Natural killer cell treated with Interleukin-12 subunit alpha and Interleukin-12 subunit beta and Interleukin-15 and Interleukin-18, amount 100 ng/mL, for 72 hours (primary cell): ENCODE results near the gene IRAG1. TPM values are rescaled to one million over a fixed set of nuclear protein-coding genes. Genes with fewer than 3 reads are reported as not detected.

Source experiments
- ATAC-seq, 2 donors: fragments of 150-1000 bp; cut with Tn5 transposase in 1 of 2; sonication (Bioruptor Pico), chemical (Tn5 transposase) in 1 of 2; 2 replicates each; pipeline ENCODE4 v1.10.0; 2021
- DNase-seq: peaks from one replicate; pipeline ENCODE4 v3.0.0; 2022; ENCODE audit warnings: low spot score
- H3K27ac Mint-ChIP-seq, 2 donors: 1 replicate in 1 of 2; 2 replicates in 1 of 2; pipeline ENCODE4 v1.8.0; 2022; ENCODE audit warnings: mixed read lengths in 2 of 2, mild to moderate bottlenecking in 1 of 2, moderate library complexity in 1 of 2
- H3K27me3 Mint-ChIP-seq, 2 donors: 1 replicate in 1 of 2; 2 replicates in 1 of 2; pipeline ENCODE4 v1.8.0; 2022; ENCODE audit warnings: mixed read lengths in 2 of 2
- H3K36me3 Mint-ChIP-seq: one replicate; pipeline ENCODE4 v1.8.0; 2022; ENCODE audit warnings: mixed read lengths
- H3K4me1 Mint-ChIP-seq, 2 donors: 1 replicate in 1 of 2; 2 replicates in 1 of 2; pipeline ENCODE4 v1.8.0; 2022; ENCODE audit warnings: low read depth in 2 of 2, mixed read lengths in 2 of 2, mild to moderate bottlenecking in 1 of 2
- H3K4me3 Mint-ChIP-seq: one replicate; pipeline ENCODE4 v1.8.0; 2022; ENCODE audit warnings: mixed read lengths
- H3K9me3 Mint-ChIP-seq: 2 replicates; pipeline ENCODE4 v1.8.0; 2022; ENCODE audit warnings: mixed read lengths
- total RNA-seq, 2 donors: library from RNA; stranded (reverse); gene quantifications; one replicate each; pipeline ENCODE4 v1.2.3, GENCODE V29; 2022

Gene IRAG1
- total RNA-seq, 2 donors from 2014 or later = not detected

DNA sequence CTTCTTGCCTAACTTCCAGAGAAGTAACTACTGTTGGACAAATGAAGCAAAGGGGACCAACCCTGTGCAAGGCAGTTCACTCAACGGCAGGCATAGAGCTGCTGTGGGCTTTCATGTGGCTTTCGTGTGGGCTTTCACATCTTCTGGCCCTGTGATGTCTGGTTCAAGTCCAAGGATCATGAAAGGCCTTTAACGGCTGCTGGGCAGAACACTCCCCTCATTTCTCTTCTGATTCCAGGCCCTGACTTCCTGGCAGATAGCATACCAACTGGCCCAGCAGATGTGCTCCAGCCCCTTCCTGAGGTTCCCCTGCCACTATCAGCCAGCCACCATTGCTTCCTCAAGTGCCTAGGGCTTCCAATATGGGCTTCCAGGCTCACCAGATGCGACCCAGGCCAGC, 28.8 kb upstream of the IRAG1 start:
- Mint-ChIP-seq H3K9me3 (no peaks in the 10 kb centered on the region), H3K4me3 (no peak overlapping the region), H3K27me3 (peaks cover 9 to 18% of the 10 kb centered on the region in 2 donors), H3K27ac (no peak overlapping the region), H3K4me1 (peaks cover 0 to 9% of the 10 kb centered on the region in 2 donors), H3K36me3 (no peaks in the 10 kb centered on the region)
- DNase-seq (no peak), ATAC-seq (no peak)

DNA sequence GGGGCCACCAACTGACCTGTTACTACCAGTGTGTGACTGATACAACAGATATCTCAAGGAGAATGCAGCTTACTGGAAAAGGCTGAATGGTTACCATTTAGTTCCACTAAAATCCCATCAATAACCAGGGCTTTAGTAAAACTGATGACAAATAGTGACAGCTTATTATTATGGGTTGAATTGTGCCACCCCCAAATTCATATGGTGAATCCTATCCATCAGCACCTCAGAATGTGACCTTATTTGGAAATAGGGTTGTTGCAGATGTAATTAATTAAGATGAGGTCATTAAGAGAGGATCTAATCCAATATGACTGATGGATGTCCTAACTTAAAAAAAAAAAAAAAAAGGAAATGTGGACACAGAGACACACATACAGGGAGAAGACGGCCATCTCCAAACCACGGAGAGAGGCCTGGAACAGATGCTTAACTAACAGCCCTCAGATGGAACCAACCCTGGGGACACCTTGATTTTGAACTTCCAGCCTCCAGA, 27.4 kb upstream of the IRAG1 start:
- peaks cover 9 to 14% of the 10 kb centered on the region in 2 donors for H3K27me3 Mint-ChIP-seq
- no peak overlapping the region for H3K4me3 Mint-ChIP-seq
- H3K36me3 Mint-ChIP-seq = no peaks in the 10 kb centered on the region
- no peaks in the 10 kb centered on the region for H3K9me3 Mint-ChIP-seq
- no peak for DNase-seq
- peaks cover 0 to 9% of the 10 kb centered on the region in 2 donors for H3K4me1 Mint-ChIP-seq
- ATAC-seq = no peak
- no peak overlapping the region for H3K27ac Mint-ChIP-seq

DNA sequence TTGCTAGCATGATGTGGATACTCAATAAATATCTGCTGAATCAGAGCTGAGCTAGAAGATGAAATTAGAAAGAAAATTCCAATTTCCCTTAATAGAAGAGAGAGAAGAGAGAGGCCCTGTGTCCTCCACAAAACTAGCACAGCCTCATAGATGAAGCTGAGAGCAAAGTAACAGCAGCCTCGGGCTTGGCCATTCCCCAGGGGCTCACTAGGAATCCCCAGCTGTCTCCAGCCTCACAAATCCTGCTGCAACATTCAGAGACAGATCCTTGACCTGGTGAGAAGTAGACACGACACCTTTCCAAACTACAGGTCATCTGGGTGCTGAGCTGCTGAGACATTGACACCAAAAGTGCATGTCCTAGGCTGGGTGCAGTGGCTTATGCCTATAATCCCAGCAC, 26.1 kb upstream of the IRAG1 start:
- H3K36me3 Mint-ChIP-seq = no peaks in the 10 kb centered on the region
- no peaks in the 10 kb centered on the region for H3K9me3 Mint-ChIP-seq
- no peak for DNase-seq
- ATAC-seq = no peak
- H3K27ac Mint-ChIP-seq = no peak overlapping the region
- peaks cover 9 to 11% of the 10 kb centered on the region in 2 donors for H3K27me3 Mint-ChIP-seq
- H3K4me3 Mint-ChIP-seq = no peak overlapping the region
- no peaks in the 10 kb centered on the region for H3K4me1 Mint-ChIP-seq

DNA sequence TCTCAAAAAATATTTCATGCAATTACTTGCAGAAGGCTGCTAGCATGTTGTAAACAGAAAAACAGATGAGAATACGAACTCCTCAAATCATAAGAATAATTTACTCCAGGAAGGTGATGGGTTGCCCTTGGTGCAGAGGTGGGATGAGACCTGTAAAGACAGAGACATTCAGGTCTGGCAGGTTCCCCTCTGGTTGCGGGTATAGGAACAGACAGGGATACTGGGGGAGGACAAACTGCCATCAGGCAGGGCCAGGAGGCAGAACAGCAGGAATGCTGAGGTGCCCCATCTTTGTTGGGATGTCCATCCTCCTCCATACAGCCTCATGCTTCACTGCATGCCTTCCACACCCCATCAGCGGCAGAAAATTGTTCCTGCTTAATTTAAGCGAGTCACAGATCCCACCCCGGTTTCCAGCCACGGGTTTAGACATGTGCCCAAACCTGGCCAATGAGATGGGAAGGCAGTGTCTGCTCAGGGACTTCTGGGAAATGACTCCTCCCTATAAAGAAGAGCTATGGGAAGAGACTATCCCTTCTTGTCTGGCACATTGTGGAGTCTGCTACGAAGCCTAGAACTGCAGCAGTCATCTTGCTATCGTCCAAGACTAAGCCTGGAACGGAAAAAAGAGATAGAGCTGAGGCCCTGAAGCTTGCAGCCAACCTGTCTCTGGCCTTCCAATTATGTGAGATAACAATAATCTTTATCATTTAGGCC, 23.1 kb upstream of the IRAG1 start:
- no peaks in the 10 kb centered on the region for H3K36me3 Mint-ChIP-seq
- peaks cover 7 to 9% of the 10 kb centered on the region in 2 donors for H3K27me3 Mint-ChIP-seq
- H3K27ac Mint-ChIP-seq = no peak overlapping the region
- H3K4me1 Mint-ChIP-seq = no peaks in the 10 kb centered on the region
- H3K4me3 Mint-ChIP-seq = no peak overlapping the region
- ATAC-seq = no peak
- no peak for DNase-seq
- no peaks in the 10 kb centered on the region for H3K9me3 Mint-ChIP-seq

DNA sequence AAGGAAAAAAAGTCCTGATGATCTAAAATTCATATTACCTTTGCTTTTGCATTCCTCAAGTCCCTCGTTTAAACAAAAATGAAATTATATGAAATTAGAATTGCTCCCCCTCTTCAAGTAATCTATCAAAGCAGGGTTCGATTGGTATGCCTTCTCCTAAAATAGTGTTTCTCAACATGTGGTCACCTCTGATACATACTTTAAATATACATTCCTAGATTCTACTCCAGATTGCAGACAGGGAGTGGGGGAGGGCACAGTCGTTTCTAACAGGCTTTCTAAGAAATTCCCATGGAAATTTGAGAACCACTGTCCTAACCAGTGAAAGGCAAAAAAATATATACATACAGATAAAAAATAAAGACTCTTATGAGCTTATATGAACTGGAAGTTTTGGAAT, 22.6 kb upstream of the IRAG1 start:
- Mint-ChIP-seq H3K36me3 (no peaks in the 10 kb centered on the region), H3K27ac (no peak overlapping the region), H3K27me3 (peaks cover 7 to 9% of the 10 kb centered on the region in 2 donors), H3K4me3 (no peak overlapping the region), H3K4me1 (no peaks in the 10 kb centered on the region), H3K9me3 (no peaks in the 10 kb centered on the region)
- DNase-seq = no peak
- ATAC-seq = no peak

DNA sequence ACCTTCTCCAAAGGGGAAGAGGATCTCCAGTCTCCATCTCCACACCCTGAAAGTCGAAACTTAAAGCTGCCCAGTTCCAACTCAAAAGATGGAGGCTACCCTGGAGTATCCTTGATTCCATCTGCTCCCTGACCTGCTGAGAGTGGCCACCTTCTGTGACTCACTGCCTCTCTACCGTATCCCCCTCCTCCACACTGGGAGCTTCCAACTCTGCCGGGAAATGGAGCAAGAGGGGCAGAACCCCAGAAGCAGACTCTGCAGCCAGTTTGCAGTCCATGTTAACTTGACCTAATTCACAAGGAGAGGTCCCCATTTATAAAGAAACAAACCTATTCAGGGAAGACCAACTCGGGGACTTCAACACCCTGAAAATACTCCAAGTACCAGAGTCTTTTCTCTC, 22.0 kb upstream of the IRAG1 start:
- Mint-ChIP-seq H3K36me3 (no peaks in the 10 kb centered on the region), H3K4me1 (no peaks in the 10 kb centered on the region), H3K9me3 (no peaks in the 10 kb centered on the region), H3K27me3 (peaks cover 7 to 9% of the 10 kb centered on the region in 2 donors), H3K4me3 (no peak overlapping the region), H3K27ac (no peak overlapping the region)
- ATAC-seq = no peak
- DNase-seq = no peak

DNA sequence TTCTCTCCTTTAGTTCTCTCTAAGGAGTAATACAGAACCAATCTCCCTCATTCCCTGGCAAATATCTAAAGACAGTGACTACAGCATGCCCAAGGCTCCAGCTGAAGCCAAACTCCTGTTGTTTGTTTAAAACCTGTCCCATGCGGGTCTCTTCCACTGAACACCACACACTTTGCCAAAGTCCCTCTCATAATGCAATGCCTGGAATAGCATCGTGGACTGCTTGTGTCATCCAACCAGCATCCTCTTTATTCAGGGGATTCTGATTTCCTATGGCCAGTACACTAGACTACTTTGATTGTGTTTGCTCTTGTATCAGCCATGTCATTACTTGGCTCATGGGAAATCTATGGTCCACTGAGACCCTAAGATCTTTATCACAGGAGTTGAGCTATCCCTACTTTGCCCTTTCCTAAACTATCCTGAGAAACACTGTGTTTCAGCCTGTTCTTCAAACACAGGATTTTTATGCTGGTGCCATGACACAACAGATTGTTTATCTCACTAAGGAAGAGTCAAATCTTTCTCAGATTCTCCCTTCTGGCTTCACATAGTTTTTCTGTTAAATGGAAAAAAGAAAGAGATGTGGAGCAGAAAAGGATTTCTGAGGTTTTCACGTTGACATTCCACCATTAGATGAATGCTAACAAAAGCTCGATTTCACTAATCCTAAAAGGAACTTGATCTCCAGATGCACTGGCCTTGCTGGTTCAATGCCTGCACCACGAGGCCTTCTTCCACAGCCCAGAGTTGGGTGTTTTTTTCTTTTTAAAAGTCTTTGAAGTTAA, 15.9 kb upstream of the IRAG1 start:
- Mint-ChIP-seq H3K27ac (no peak overlapping the region), H3K4me3 (no peak overlapping the region), H3K9me3 (no peaks in the 10 kb centered on the region), H3K36me3 (no peaks in the 10 kb centered on the region), H3K27me3 (no peaks in the 10 kb centered on the region), H3K4me1 (no peaks in the 10 kb centered on the region)
- ATAC-seq (no peak), DNase-seq (no peak)

DNA sequence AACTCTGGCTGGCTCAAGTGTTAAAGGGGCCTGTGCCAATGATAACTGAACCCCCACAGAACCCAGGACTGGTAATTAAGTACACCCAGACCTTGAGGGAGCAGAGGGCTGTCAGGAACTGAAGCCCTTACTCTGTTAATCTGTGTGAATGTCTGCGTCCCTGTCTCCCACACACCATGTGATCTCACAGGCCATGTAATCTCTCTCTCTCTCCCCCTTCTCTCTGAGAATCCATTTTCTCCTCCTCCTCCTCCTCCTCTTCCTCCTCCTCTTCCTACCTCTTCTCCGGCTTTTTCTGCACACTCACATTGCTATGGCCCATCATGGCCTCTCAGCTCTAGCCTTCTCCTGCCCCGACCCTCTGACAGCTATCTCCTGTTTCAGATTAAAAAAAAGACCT, 14.6 kb upstream of the IRAG1 start:
- Mint-ChIP-seq H3K4me3 (no peak overlapping the region), H3K9me3 (no peaks in the 10 kb centered on the region), H3K4me1 (no peaks in the 10 kb centered on the region), H3K36me3 (no peaks in the 10 kb centered on the region), H3K27ac (no peak overlapping the region), H3K27me3 (peaks cover 0 to 4% of the 10 kb centered on the region in 2 donors)
- ATAC-seq (no peak), DNase-seq (no peak)

DNA sequence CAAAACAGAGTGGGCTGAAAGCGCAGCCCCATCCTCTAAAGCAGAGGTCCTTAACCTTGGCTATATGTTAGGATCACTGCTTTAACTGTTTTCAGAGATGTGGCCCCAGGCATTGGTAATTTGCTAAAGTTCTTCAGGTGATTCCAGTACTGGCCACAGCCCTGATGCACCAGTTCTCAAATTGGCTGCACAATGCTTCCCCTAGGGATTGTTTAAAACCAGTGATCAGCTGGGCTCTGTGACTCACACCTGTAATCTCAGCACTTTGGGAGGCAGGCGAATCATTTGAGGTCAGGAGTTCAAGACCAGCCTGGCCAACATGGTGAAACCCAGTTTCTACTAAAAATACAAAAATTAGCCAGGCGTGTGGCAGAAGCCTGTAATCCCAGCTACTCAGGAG, 8.4 kb upstream of the IRAG1 start:
- ATAC-seq (no peak), DNase-seq (no peak)
- Mint-ChIP-seq H3K9me3 (no peaks in the 10 kb centered on the region), H3K27ac (no peak overlapping the region), H3K4me1 (no peaks in the 10 kb centered on the region), H3K4me3 (no peak overlapping the region), H3K27me3 (peaks cover 4 to 9% of the 10 kb centered on the region in 2 donors), H3K36me3 (no peaks in the 10 kb centered on the region)

DNA sequence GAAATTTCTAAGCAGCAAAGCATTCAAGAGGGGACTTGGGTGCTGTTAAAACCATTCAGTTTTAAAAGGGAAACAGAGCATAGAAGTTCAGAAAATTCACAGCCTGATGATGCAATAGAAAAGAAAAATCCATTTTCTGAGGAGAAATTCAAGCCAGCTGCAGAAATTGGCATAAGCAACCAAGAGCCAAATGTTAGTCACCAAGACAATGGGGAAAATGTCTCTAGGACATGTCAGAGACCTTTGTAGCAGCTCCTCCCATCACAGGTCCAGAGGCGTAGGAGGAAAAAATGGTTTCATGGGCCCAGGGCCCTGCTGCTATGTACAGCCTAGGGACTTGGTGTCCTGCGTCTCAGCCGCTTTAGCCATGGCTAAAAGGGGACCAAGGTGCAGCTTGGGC, 5.5 kb upstream of the IRAG1 start:
- Mint-ChIP-seq H3K4me1 (no peaks in the 10 kb centered on the region), H3K36me3 (no peaks in the 10 kb centered on the region), H3K9me3 (no peaks in the 10 kb centered on the region), H3K27me3 (peaks cover 9 to 10% of the 10 kb centered on the region in 2 donors), H3K4me3 (no peak overlapping the region), H3K27ac (no peak overlapping the region)
- DNase-seq (no peak), ATAC-seq (no peak)

DNA sequence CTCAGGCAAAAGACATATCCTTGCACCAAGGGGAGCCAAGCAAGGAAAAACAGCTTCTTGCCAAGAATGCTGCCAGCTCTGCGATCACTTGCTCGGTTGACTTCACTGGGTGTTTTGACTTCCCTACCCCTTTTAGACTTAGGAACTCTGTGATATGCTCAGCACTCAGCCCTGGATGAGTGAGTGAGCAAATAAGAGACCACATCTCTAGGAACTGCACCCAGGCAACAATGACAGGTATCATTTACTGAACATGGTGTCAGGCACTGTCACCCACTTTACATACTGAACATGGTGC, 3.7 kb upstream of the IRAG1 start:
- no peaks in the 10 kb centered on the region for H3K4me1 Mint-ChIP-seq
- no peak overlapping the region for H3K27ac Mint-ChIP-seq
- H3K27me3 Mint-ChIP-seq = peaks cover 0 to 11% of the 10 kb centered on the region in 2 donors
- H3K4me3 Mint-ChIP-seq = no peak overlapping the region
- no peaks in the 10 kb centered on the region for H3K36me3 Mint-ChIP-seq
- DNase-seq (no peak), ATAC-seq (no peak)
- H3K9me3 Mint-ChIP-seq = no peaks in the 10 kb centered on the region

DNA sequence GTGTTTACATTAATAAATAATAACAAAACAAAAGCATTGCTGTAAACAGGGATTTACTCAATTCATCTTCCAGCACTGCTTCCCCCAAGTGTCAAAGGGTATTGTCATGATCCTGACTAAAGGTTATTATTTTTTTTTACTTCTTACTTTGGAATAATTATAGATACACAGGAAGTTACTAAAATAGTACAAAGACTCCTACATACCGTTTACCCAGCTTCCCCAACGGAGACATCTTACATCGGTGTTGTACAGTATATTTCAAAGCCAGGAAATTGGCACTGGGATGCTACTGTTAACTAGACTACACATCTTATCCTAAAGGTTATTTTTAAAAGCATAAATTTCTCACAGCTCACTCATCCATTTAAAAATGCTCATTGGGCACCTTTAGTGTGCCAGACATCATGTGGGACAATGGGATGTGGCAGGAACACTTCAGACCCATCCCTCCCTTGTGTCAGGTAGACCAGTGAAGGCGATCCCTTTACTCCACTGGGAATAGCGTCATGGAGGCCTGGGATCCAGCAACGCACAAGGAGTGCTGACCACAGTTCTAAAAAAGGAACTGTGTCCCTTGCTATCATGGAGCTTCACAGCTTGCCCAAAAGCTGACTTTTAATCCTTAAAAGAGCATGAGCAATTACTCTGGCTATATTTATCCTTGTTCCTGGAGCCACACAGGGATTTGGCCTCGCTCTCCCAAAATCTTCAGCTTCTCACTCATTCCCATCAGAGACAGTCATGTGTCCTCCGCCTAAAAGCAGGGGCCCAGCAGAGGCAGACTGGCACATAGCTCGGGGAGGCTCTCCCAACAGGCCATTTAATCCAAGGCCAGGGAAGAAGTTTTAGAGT, 3.1 kb upstream of the IRAG1 start:
- Mint-ChIP-seq H3K36me3 (no peaks in the 10 kb centered on the region), H3K27ac (no peak overlapping the region), H3K4me3 (no peak overlapping the region), H3K9me3 (no peaks in the 10 kb centered on the region), H3K27me3 (peaks cover 0 to 11% of the 10 kb centered on the region in 2 donors), H3K4me1 (no peaks in the 10 kb centered on the region)
- ATAC-seq (no peak), DNase-seq (no peak)

DNA sequence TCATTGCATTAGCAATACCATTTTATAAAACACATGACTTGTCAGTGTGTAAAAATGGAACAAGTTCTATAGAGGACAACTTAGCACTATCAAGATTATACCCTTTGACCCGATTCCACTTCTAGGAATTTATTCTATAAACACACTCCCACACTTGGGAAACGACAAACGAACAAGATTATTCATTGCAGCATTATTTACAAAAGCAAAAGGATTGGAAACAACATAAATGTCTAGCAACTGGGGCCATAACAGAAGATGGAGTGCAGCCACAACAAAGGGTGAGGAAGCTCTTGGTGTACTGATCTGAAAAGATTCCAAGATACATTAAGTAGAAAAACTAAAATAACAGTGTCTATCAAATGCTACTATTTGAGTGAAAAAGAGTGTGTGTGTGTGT, 2.3 kb upstream of the IRAG1 start:
- Mint-ChIP-seq H3K36me3 (no peaks in the 10 kb centered on the region), H3K27ac (no peak overlapping the region), H3K4me3 (no peak overlapping the region), H3K9me3 (no peaks in the 10 kb centered on the region), H3K4me1 (no peaks in the 10 kb centered on the region), H3K27me3 (peaks cover 0 to 9% of the 10 kb centered on the region in 2 donors)
- no peak for ATAC-seq
- DNase-seq = no peak
